ENCODE results near the gene MPV17L2. TPM values are rescaled to one million over a fixed set of nuclear protein-coding genes. Genes with fewer than 3 reads are reported as not detected.

MPV17L2 gene
- total RNA-seq, 5 donors from 2014 or later (not counting 1 experiment from before 2014, with no cell fraction given), result 3.8 to 8.2 (median 8.1) TPM

- H3K27me3 ChIP-seq (replicated peaks in 1 of 2; ENCODE audit: control insufficient read depth in 2 of 2, extremely low read depth in 1 of 2, insufficient read depth in 2 of 2, low read length in 1 of 2), result no peaks in the 10 kb centered on the region
- no peaks in the 10 kb centered on the region for H3K9me3 ChIP-seq
- peaks cover 16 to 31% of the 10 kb centered on the region in 2 experiments for H3K4me1 ChIP-seq (ENCODE audit: control insufficient read depth in 1 of 2, extremely low read depth in 1 of 2, insufficient read depth in 2 of 2, low read length in 2 of 2)
- DNase-seq, result no peak
- Mint-ChIP-seq H3K27ac (peak overlapping the region in 1 of 2 donors; percentile 34), H3K4me3 (no peak overlapping the region), H3K9me3 (no peaks in the 10 kb centered on the region), H3K36me3 (peaks cover 12% of the 10 kb centered on the region), H3K27me3 (no peaks in the 10 kb centered on the region), H3K4me1 (peaks cover 29% of the 10 kb centered on the region in 3 donors)
- H3K27ac ChIP-seq (ENCODE audit: low read length), result no peak overlapping the region
- no peak overlapping the region for H3K4me3 ChIP-seq (ENCODE audit: control insufficient read depth in 1 of 2, extremely low read depth in 1 of 2, low read length in 1 of 2)
- 100% methylated on average over 1 of the region's 6 CpGs for WGBS (ENCODE audit: insufficient coverage)
- no peak for ATAC-seq (replicated peaks in 1 of 4)
- POLR2A ChIA-PET, result interaction anchor here in 1 of 2 donors (0.6 kb wide), 1 partner anchor 787 kb away, joined by 6 read pairs; no protein-coding TSS in a partner anchor
- H3K36me3 ChIP-seq (ENCODE audit: control insufficient read depth in 2 of 2, extremely low read depth in 1 of 2, insufficient read depth in 1 of 2, low read length in 1 of 2), result peaks cover 3 to 31% of the 10 kb centered on the region in 2 donors
- CTCF ChIA-PET, result no interaction called here
Observed at GRCh38 chr19:18198374-18198773, 5.4 kb downstream of the MPV17L2 start.

GRCh38 chr19:18202397-18202777 lies 9.4 kb downstream of the MPV17L2 start:
- ChIA-PET CTCF (no interaction called here), POLR2A (no interaction called here)
- H3K4me3 ChIP-seq (ENCODE audit: control insufficient read depth in 1 of 2, extremely low read depth in 1 of 2, low read length in 1 of 2), result no peak overlapping the region
- peaks cover 0 to 5% of the 10 kb centered on the region in 2 experiments for H3K27me3 ChIP-seq (replicated peaks in 1 of 2; ENCODE audit: control insufficient read depth in 2 of 2, extremely low read depth in 1 of 2, insufficient read depth in 2 of 2, low read length in 1 of 2)
- Mint-ChIP-seq H3K36me3 (peaks cover 12% of the 10 kb centered on the region), H3K27me3 (peaks cover 0 to 3% of the 10 kb centered on the region in 2 donors), H3K4me1 (peaks cover 22 to 30% (median 24%) of the 10 kb centered on the region in 3 donors), H3K27ac (no peak overlapping the region), H3K9me3 (no peaks in the 10 kb centered on the region), H3K4me3 (peak overlapping the region; percentile 50 to 94 (median 87))
- no peak for ATAC-seq (replicated peaks in 1 of 4)
- no peaks in the 10 kb centered on the region for H3K9me3 ChIP-seq
- no peak for DNase-seq
- no peak overlapping the region for H3K27ac ChIP-seq (ENCODE audit: low read length)
- peaks cover 0 to 18% of the 10 kb centered on the region in 2 donors for H3K36me3 ChIP-seq (ENCODE audit: control insufficient read depth in 2 of 2, extremely low read depth in 1 of 2, insufficient read depth in 1 of 2, low read length in 1 of 2)
- WGBS (ENCODE audit: insufficient coverage), result 93% methylated on average over 23 of the region's 24 CpGs
- peaks cover 12 to 31% of the 10 kb centered on the region in 2 experiments for H3K4me1 ChIP-seq (ENCODE audit: control insufficient read depth in 1 of 2, extremely low read depth in 1 of 2, insufficient read depth in 2 of 2, low read length in 2 of 2)

- H3K27me3 Mint-ChIP-seq, result peaks cover 0 to 3% of the 10 kb centered on the region in 2 donors
- peaks cover 22 to 30% (median 24%) of the 10 kb centered on the region in 3 donors for H3K4me1 Mint-ChIP-seq
- no peaks in the 10 kb centered on the region for H3K9me3 Mint-ChIP-seq
- DNase-seq (peak in 4 of 35 experiments; percentile 24 to 43 (median 37)), ATAC-seq (replicated peaks in 1 of 4) (no peak)
- Histone ChIP-seq H3K36me3 (ENCODE audit: control insufficient read depth in 2 of 2, extremely low read depth in 1 of 2, insufficient read depth in 1 of 2, low read length in 1 of 2) (peaks cover 0 to 15% of the 10 kb centered on the region in 2 donors), H3K27ac (ENCODE audit: low read length) (no peak overlapping the region), H3K4me3 (ENCODE audit: control insufficient read depth in 1 of 2, extremely low read depth in 1 of 2, low read length in 1 of 2) (peak overlapping the region; percentile 84 to 89), H3K9me3 (no peaks in the 10 kb centered on the region), H3K4me1 (ENCODE audit: control insufficient read depth in 1 of 2, extremely low read depth in 1 of 2, insufficient read depth in 2 of 2, low read length in 2 of 2) (peaks cover 12 to 31% of the 10 kb centered on the region in 2 experiments), H3K27me3 (replicated peaks in 1 of 2; ENCODE audit: control insufficient read depth in 2 of 2, extremely low read depth in 1 of 2, insufficient read depth in 2 of 2, low read length in 1 of 2) (peaks cover 0 to 5% of the 10 kb centered on the region in 2 experiments)
- peaks cover 12% of the 10 kb centered on the region for H3K36me3 Mint-ChIP-seq
- CTCF ChIA-PET, result interaction anchor here in 1 of 2 donors (3.5 kb wide), 1 partner anchor 11 kb away, joined by 26 read pairs; the partner anchor contains the start of gene MPV17L2
- POLR2A ChIA-PET, result interaction anchor here in 1 of 2 donors (0.8 kb wide), 1 partner anchor 79 kb away, joined by 4 read pairs; the partner anchor contains the start of gene JUND
- H3K27ac Mint-ChIP-seq, result peak overlapping the region; percentile 66 to 86
- WGBS (ENCODE audit: insufficient coverage), result 4% methylated on average over 28 of the region's 32 CpGs
- H3K4me3 Mint-ChIP-seq, result peak overlapping the region; percentile 87 to 94 (median 89)
Observed at GRCh38 chr19:18202778-18203407, 9.9 kb downstream of the MPV17L2 start.

- peak overlapping the region; percentile 87 to 94 (median 89) for H3K4me3 Mint-ChIP-seq
- H3K4me3 ChIP-seq (ENCODE audit: control insufficient read depth in 1 of 2, extremely low read depth in 1 of 2, low read length in 1 of 2), result peak overlapping the region; percentile 84 to 89
- no peaks in the 10 kb centered on the region for H3K9me3 ChIP-seq
- H3K27ac Mint-ChIP-seq, result peak overlapping the region; percentile 74 to 86
- ATAC-seq (replicated peaks in 1 of 4) (peak; percentile 0 to 24 (median 18)), DNase-seq (peak in 22 of 35 experiments; percentile 29 to 71 (median 55))
- CTCF ChIA-PET, result interaction anchor here in 1 of 2 donors (0.6 to 3.5 kb wide), 6 partner anchors 9 to 135 kb away, joined by 3 to 26 read pairs (median 4); partner anchors contain the start of gene MPV17L2
- H3K9me3 Mint-ChIP-seq, result no peaks in the 10 kb centered on the region
- peaks cover 6% of the 10 kb centered on the region for H3K36me3 Mint-ChIP-seq
- peak overlapping the region; percentile 68 for H3K27ac ChIP-seq (ENCODE audit: low read length)
- peaks cover under 1 to 5% of the 10 kb centered on the region in 2 donors for H3K27me3 Mint-ChIP-seq
- POLR2A ChIA-PET, result interaction anchor here in 1 of 2 donors (0.8 kb wide), 1 partner anchor 78 kb away, joined by 4 read pairs; the partner anchor contains the start of gene JUND
- WGBS (ENCODE audit: insufficient coverage), result under 1% methylated on average over 14 of the region's 38 CpGs
- peaks cover 22 to 30% (median 24%) of the 10 kb centered on the region in 3 donors for H3K4me1 Mint-ChIP-seq
- peaks cover 0 to 9% of the 10 kb centered on the region in 2 experiments for H3K27me3 ChIP-seq (replicated peaks in 1 of 2; ENCODE audit: control insufficient read depth in 2 of 2, extremely low read depth in 1 of 2, insufficient read depth in 2 of 2, low read length in 1 of 2)
- H3K4me1 ChIP-seq (ENCODE audit: control insufficient read depth in 1 of 2, extremely low read depth in 1 of 2, insufficient read depth in 2 of 2, low read length in 2 of 2), result peaks cover 12 to 31% of the 10 kb centered on the region in 2 experiments
- H3K36me3 ChIP-seq (ENCODE audit: control insufficient read depth in 2 of 2, extremely low read depth in 1 of 2, insufficient read depth in 1 of 2, low read length in 1 of 2), result peaks cover 0 to 9% of the 10 kb centered on the region in 2 donors
Observed at GRCh38 chr19:18203408-18203862, 10.4 kb downstream of the MPV17L2 start.

- H3K9me3 Mint-ChIP-seq, result no peaks in the 10 kb centered on the region
- H3K4me1 Mint-ChIP-seq, result peaks cover 22 to 30% (median 24%) of the 10 kb centered on the region in 3 donors
- H3K27ac Mint-ChIP-seq, result peak within 1 kb of the TSS; percentile 94 to 95
- Histone ChIP-seq H3K4me3 (ENCODE audit: control insufficient read depth in 1 of 2, extremely low read depth in 1 of 2, low read length in 1 of 2) (peak within 1 kb of the TSS; percentile 84 to 89), H3K4me1 (ENCODE audit: control insufficient read depth in 1 of 2, extremely low read depth in 1 of 2, insufficient read depth in 2 of 2, low read length in 2 of 2) (peaks cover 12 to 31% of the 10 kb centered on the region in 2 experiments), H3K36me3 (ENCODE audit: control insufficient read depth in 2 of 2, extremely low read depth in 1 of 2, insufficient read depth in 1 of 2, low read length in 1 of 2) (peaks cover 0 to 4% of the 10 kb centered on the region in 2 donors), H3K27ac (ENCODE audit: low read length) (peak within 1 kb of the TSS; percentile 77), H3K9me3 (no peaks in the 10 kb centered on the region), H3K27me3 (replicated peaks in 1 of 2; ENCODE audit: control insufficient read depth in 2 of 2, extremely low read depth in 1 of 2, insufficient read depth in 2 of 2, low read length in 1 of 2) (peaks cover 0 to 13% of the 10 kb centered on the region in 2 experiments)
- ATAC-seq (replicated peaks in 1 of 4) (peak; percentile 87 to 93 (median 88)), DNase-seq (peak; percentile 95 to 100 (median 100))
- peaks cover 4 to 8% of the 10 kb centered on the region in 2 donors for H3K27me3 Mint-ChIP-seq
- H3K36me3 Mint-ChIP-seq, result peaks cover 3% of the 10 kb centered on the region
- peak within 1 kb of the TSS; percentile 87 to 94 (median 89) for H3K4me3 Mint-ChIP-seq
- POLR2A ChIA-PET, result interaction anchor here (0.5 to 0.8 kb wide), 3 partner anchors 76 to 78 kb away, joined by 4 to 5 read pairs (median 4); partner anchors contain the start of gene JUND (in 1 of the 2)
- CTCF ChIA-PET, result interaction anchor here in 1 of 2 donors (0.6 to 3.5 kb wide), 9 partner anchors 9 to 210 kb away, joined by 3 to 26 read pairs (median 4); partner anchors contain the start of gene MPV17L2
- under 1% methylated on average over 50 of the region's 50 CpGs for WGBS (ENCODE audit: insufficient coverage)
Observed at GRCh38 chr19:18203863-18204393, 10.9 kb downstream of the MPV17L2 start, which contains the start of gene RAB3A. Gene RAB3A (minus strand): TSS chr19:18204042. CDS start chr19:18202740, 1,302 bp downstream.
